ENCODE measurements around the gene TNKS1BP1.

GRCh38 chr11:57357856-57358255 is 33.1 kb upstream of the TNKS1BP1 start:
- TF ChIP-seq CTCF (IDR thresholded peaks at IDR 0.05) (no peak), EP300 (IDR thresholded peaks at IDR 0.05) (no peak), PHF8 (IDR thresholded peaks at IDR 0.05; ENCODE audit: borderline replicate concordance, low read depth) (no peak), MAX (IDR thresholded peaks at IDR 0.05) (no peak), SMC3 (IDR thresholded peaks at IDR 0.05) (no peak), CHD4 (IDR thresholded peaks at IDR 0.05; ENCODE audit: borderline replicate concordance) (no peak), RAD21 (conservative IDR thresholded peaks at IDR 0.05 in 1 of 2, IDR thresholded peaks at IDR 0.05 in 1 of 2) (no peak), REST (IDR thresholded peaks at IDR 0.05) (no peak)

All from A549 (cell line).